GM19372 (cell line): Measurements from ENCODE around the gene DOK7.

Source experiments
- ATAC-seq: cut with Tn5 transposase; IDR thresholded peaks from one replicate; pipeline ENCODE4 v1.9.1; 2021; ENCODE audit warnings: mild to moderate bottlenecking, low read depth, moderate library complexity; ENCODE audit not compliant: unreplicated experiment

Gene DOK7

GRCh38 chr4:3485011-3485791 lies 22.1 kb downstream of the DOK7 start:
- no peak for ATAC-seq

GRCh38 chr4:3485886-3486540 lies 22.9 kb downstream of the DOK7 start:
- no peak for ATAC-seq

DNA sequence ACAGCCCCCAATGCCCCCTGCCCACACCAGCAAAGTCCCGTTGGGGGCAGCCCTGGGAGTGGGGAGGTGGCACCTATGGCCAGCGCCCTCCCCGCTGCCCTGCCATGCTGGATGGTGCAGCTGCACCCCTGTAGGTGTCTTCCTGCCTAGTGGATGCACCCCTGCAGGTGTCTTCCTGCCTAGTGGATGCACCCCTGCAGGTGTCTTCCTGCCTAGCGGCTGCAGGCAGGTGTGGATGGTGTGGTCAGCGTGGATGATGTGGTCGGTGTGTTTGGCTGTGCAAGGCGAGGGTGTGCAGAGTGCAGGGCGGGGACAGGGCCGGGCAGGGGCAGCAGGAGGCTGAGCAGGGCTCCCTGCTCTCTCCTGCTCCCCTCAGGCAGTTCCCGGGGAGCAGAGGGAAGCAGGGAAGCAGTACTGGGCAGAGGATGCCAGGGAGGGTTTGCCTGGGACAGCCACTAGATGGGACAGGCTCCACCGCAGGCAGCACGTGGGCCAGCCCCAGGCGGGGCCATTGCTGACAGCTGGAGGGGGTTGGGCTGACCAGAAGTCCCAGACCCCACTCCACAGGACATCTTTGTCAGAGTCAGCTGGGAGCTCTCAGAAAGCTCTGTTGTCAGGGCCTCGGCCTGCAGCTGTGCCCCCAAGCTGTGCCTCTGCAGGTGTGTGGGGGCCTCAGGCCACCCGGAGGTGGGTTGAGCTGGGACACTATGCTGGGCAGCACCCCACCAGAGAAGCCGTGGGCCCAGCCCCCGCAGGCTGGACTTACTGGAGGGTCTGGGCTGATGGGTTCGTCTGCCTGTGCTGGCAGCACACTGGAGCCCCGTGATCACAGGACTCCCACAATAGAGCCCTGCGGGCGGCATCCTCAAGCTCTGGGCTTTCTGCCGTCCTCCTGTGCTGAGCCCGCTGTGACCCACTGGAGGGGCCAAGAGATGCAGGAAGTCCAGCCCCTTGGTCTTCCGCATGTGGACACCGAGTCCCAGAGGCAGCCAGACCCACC lies 23.7 kb downstream of the DOK7 start:
- ATAC-seq, result no peak

GRCh38 chr4:3487861-3488260 lies 24.8 kb downstream of the DOK7 start:
- ATAC-seq, result no peak

DNA sequence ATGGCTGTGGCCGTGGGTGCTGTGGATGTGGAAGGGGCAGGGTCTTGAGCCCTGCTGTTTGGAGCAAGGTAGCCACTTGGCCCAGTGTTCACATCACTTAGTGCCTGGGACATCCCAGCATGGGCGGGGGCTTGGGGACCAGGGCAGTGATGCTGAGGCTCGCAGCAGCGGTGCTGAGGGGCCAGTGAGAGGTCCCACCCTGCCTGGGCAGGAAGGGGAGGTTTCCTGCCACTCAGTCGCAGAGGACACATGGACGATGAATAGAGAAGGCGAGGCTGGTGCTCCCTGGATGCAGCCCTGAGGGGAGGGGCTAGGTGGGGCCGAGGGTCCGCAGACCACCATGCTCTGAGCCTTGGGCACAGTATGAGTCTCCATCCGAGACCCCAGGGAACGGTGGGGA lies 25.7 kb downstream of the DOK7 start:
- ATAC-seq, result no peak

DNA sequence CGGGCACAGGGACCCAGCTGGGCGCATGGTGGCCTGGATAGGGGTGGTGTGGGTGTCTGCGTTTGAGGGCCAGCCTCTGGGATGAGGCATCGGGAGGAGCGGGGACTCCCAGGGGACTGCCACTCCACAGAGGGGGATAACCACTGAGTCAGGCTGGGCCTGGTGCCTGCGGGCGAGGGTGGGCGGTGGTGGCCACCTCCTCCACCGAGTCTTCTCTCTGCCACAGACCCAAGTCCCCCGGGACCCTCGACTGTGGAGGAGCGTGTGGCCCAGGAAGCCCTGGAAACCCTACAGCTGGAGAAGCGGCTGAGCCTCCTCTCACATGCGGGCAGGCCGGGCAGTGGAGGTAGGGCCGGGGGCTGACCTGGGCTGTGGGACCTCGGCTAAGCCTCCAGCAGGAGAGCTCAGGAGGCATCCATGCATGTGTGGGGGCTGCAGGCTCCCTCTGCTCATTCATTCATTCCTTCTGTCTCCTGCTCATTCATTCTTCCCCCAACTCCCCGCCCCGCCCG lies 26.4 kb downstream of the DOK7 start:
- ATAC-seq, result no peak

GRCh38 chr4:3491681-3492405 lies 28.7 kb downstream of the DOK7 start:
- ATAC-seq, result no peak

- ATAC-seq, result no peak
These were observed 29.9 kb downstream of the DOK7 start for GRCh38 chr4:3492741-3493719.

DNA sequence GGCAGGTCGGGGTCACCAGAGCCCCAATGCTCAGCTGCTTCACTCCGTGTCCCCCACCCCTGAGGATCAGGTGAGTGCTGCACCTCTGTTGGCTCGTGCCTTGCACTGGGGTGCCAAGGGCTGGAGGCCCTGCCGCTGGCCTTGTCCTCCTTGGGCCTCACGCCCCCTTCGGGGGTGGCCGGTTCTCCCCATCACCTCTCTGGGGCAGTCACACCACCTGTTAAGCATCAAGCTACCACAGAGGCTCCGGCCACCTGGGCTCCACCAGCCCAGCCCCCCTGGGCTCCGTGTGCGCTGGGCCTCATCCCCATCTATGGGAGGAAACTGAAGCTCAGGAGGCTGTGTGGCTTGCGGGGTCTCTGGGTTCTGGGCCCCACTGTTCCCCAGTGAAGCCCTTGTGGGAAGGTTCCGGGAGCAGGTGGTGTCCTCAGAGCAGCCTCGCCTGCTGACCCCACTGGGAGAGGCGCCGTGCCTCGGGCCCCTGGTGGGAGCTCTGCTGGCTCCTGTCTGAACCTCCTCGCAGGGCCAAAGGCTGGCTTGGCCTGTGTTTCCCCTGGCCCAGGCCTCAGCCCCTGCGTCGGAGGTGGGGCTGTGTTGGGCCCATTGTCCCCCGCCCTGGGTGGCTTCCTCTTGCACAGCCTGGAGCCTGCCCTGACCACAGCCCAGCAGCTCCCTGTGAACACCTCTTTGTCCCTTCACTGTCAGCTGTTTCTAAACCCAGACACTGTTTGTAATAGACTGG lies 30.8 kb downstream of the DOK7 start:
- ATAC-seq, result no peak

DNA sequence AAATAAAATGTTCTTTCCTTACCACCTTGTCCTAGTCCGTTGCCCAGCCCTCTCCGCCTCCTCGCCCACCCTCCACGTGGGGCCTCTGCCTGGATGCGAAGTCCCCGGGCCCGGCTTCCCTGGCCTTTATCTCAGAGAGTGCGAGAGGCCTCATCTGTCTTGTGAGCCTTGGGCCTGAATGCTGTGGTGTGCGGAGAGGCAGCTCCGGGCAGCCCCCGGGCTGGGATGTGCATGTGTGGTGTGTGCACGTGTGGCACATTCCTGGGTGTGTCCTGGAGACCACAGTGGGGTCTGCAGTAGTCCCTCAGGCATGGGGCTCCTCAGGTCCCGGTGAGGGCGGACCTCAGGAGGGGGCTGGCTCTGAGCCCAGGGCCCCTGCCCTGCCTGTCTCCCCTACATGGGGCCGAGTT lies 31.4 kb downstream of the DOK7 start:
- ATAC-seq, result no peak

GRCh38 chr4:3495204-3495975 lies 32.3 kb downstream of the DOK7 start:
- ATAC-seq, result no peak

- ATAC-seq, result no peak
These were observed 32.9 kb downstream of the DOK7 start for GRCh38 chr4:3496021-3496420.

DNA sequence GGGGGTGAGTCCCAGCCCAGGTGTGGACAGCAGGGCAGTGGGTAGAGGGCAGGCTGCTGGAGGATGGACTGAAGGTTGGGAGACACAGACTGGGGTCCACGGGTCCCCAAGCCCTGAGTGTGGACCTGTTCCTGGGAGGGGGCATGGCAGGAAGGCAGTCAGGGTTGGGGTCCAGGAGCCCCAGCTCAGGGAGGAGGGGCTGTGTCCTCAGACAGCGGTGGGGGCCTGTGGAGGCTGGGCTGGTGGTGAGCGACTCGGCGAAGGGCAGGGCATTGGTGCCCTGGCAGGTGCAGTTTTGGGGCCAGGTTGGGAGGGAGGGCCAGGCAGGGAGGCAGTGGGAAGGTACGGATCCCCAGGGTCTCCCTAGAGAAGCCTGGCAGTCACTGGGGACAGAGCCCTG lies 34.0 kb downstream of the DOK7 start:
- no peak for ATAC-seq

DNA sequence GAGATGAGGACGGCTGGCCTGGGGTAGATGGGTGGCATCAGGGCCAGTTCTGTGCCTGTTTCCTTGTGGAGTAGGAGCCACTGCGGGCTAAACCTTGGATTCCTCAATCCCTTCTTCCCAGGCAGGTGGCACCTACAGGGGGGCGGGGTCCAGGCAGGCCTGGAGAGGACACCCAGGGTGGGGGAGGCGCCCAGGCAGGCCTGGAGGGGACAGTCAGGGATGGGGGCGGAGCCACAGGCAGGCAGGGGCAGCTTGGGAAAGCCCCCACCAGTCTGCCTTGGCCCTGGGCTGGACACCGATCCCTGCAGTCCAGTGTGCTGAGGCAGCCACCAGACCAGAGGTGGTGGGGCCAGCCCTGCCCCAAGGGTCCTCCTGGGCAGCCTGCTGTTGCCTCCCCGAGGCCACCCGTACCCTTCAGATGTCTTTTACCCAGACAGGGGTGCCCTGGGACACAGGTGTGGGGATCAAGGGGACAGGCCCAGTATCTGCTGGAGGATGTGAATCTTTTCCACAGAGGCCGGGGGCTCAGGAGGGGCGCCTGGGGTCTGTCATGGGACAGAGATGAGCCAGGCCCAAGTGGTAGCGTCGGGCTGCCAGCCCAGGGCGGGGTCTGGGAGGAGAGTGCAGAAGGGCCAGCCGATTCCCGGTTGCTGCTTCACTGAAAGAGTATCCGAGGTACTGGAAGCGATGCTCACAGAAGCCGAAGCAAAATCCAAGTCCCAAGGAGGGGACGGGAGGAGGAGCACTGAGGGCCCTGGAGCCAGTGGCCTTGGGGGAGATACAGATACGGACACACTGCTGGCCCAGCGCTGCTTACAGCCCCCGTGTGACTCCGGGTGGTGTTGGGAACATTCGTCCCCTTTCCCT lies 34.6 kb downstream of the DOK7 start:
- ATAC-seq, result no peak

GRCh38 chr4:3498407-3498806 lies 35.3 kb downstream of the DOK7 start:
- no peak for ATAC-seq

GRCh38 chr4:3498901-3499510 lies 35.9 kb downstream of the DOK7 start:
- no peak for ATAC-seq
